Mesendoderm (in vitro differentiated cells): ENCODE measurements around the gene RPAIN.
A peak's percentile ranks its signal among the peaks of the same experiment; 100 is the strongest.

Source experiments
- DNase-seq: peaks from one replicate; pipeline ENCODE4 v3.0.0; 2013
- H2AK5ac ChIP-seq: 2 replicates; pipeline ENCODE4 v1.6.1; 2013; ENCODE audit warnings: low read length, inconsistent platforms
- H2BK120ac ChIP-seq: 2 replicates; pipeline ENCODE4 v1.6.1; 2013; ENCODE audit warnings: low read depth, mild to moderate bottlenecking, low read length, moderate library complexity, mixed read lengths
- H2BK15ac ChIP-seq: replicated peaks from 2 replicates; pipeline ENCODE4 v1.6.1; 2013; ENCODE audit warnings: low read depth, mild to moderate bottlenecking, moderate library complexity
- H2BK5ac ChIP-seq: 2 replicates; pipeline ENCODE4 v1.6.1; 2013; ENCODE audit warnings: low read length, inconsistent platforms
- H3K18ac ChIP-seq: 2 replicates; pipeline ENCODE4 v1.6.1; 2013; ENCODE audit warnings: mild to moderate bottlenecking, low read length, mixed read lengths
- H3K23ac ChIP-seq: one replicate; pipeline ENCODE4 v1.6.1; 2013; ENCODE audit warnings: low read length
- H3K27ac ChIP-seq: 2 replicates; pipeline ENCODE4 v1.5.1; 2013; ENCODE audit warnings: low read depth, mild to moderate bottlenecking, inconsistent platforms, low read length, moderate library complexity
- H3K27me3 ChIP-seq: 2 replicates; pipeline ENCODE4 v1.6.1; 2013; ENCODE audit warnings: low read length, control low read depth, mild to moderate bottlenecking, inconsistent platforms; ENCODE audit not compliant: insufficient read depth, poor library complexity
- H3K36me3 ChIP-seq: 2 replicates; pipeline ENCODE4 v1.6.1; 2013; ENCODE audit warnings: low read length, inconsistent platforms; ENCODE audit not compliant: control insufficient read depth, insufficient read depth
- H3K4ac ChIP-seq: one replicate; pipeline ENCODE4 v1.6.1; 2013; ENCODE audit warnings: low read depth, mild to moderate bottlenecking, low read length, moderate library complexity
- H3K4me1 ChIP-seq: 2 replicates; pipeline ENCODE4 v1.6.1; 2013; ENCODE audit warnings: low read depth, low read length, inconsistent platforms; ENCODE audit not compliant: control insufficient read depth
- H3K4me2 ChIP-seq: 2 replicates; pipeline ENCODE4 v1.6.1; 2013; ENCODE audit warnings: low read length
- H3K4me3 ChIP-seq: 2 replicates; pipeline ENCODE4 v1.5.1; 2013; ENCODE audit warnings: mild to moderate bottlenecking, low read length
- H3K56ac ChIP-seq: one replicate; pipeline ENCODE4 v1.6.1; 2013; ENCODE audit warnings: low read length
- H3K79me1 ChIP-seq: 2 replicates; pipeline ENCODE4 v1.6.1; 2013; ENCODE audit warnings: low read length, inconsistent platforms
- H3K79me2 ChIP-seq: 2 replicates; pipeline ENCODE4 v1.6.1; 2013; ENCODE audit warnings: mild to moderate bottlenecking, low read length; ENCODE audit not compliant: control insufficient read depth, insufficient read depth
- H3K9ac ChIP-seq: 2 replicates; pipeline ENCODE4 v1.6.1; 2013; ENCODE audit warnings: low read length, inconsistent platforms
- H4K5ac ChIP-seq: one replicate; pipeline ENCODE4 v1.6.1; 2013; ENCODE audit warnings: low read length
- H4K8ac ChIP-seq: one replicate; pipeline ENCODE4 v1.6.1; 2013; ENCODE audit warnings: low read depth, mild to moderate bottlenecking, control low read depth, low read length, moderate library complexity
- WGBS: extraction: QIAGEN DNeasy Blood & Tissue Kit; methylation state at CpG from one replicate; pipeline ENCODE4 v1.1.7; 2013; ENCODE audit warnings: low lambda C conversion rate, missing lambda C conversion rate; ENCODE audit not compliant: insufficient coverage; ENCODE audit errors: extremely low coverage; 5-methylcytosine and 5-hydroxymethylcytosine counted together

The RPAIN gene

DNA sequence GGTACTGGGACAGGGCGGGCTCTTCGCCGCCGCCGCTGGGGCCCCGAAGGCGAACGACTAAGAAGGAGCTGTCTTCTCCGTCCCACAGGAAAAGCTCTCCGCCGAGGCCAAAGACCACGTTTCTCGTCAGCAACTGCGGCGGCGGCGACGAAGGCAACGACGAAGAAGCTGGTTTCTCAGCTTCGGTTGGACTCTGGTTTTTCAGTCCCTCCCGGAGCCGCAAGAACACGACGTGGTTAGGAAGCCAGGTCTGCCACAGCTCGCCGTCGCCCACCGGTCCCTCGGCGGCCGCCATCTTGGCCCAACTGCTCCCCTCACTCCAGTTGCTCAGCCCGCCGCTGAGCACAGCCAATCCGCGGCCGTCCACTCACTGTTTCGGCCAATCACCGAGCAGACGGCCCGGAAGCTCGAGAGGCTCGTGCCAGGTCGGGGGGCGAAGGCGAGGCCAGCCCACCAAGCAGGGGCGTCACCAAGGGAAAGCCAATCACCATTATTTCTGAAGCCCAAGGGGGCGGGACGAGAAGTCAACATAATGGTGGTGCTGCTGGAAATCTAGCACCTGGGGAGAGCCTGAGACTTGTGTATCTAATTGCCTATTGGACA is 525 bp upstream of the RPAIN start, which contains the start of gene NUP88:
Gene NUP88 (minus strand): TSS at position 307 of the 603 bp plus-strand sequence. CDS start 12 bp downstream, at position 295.
- H4K5ac ChIP-seq: no peak within 1 kb of the TSS
- peak within 1 kb of the TSS; percentile 45 for H3K27ac ChIP-seq
- H3K4me1 ChIP-seq: no peaks in the 10 kb centered on the region
- peak; percentile 99 for DNase-seq
- peak within 1 kb of the TSS; percentile 96 for H3K4me3 ChIP-seq
- H3K18ac ChIP-seq: no peak within 1 kb of the TSS
- peak within 1 kb of the TSS; percentile 69 for H2BK5ac ChIP-seq
- no peak within 1 kb of the TSS for H2BK15ac ChIP-seq
- peak within 1 kb of the TSS; percentile 99 for H3K56ac ChIP-seq
- no peaks in the 10 kb centered on the region for H3K27me3 ChIP-seq
- H4K8ac ChIP-seq: no peak within 1 kb of the TSS
- H2BK120ac ChIP-seq: no peak within 1 kb of the TSS
- H2AK5ac ChIP-seq: no peak within 1 kb of the TSS
- H3K79me2 ChIP-seq: peaks cover 44% of the 10 kb centered on the region
- peak within 1 kb of the TSS; percentile 95 for H3K9ac ChIP-seq
- peaks cover 2% of the 10 kb centered on the region for H3K36me3 ChIP-seq
- peaks cover 6% of the 10 kb centered on the region for H3K79me1 ChIP-seq
- H3K4me2 ChIP-seq: peak within 1 kb of the TSS; percentile 97
- peak within 1 kb of the TSS; percentile 91 for H3K23ac ChIP-seq
- H3K4ac ChIP-seq: peak within 1 kb of the TSS; percentile 78
- WGBS: no CpG with 5 or more reads among the region's 49 CpGs

DNA sequence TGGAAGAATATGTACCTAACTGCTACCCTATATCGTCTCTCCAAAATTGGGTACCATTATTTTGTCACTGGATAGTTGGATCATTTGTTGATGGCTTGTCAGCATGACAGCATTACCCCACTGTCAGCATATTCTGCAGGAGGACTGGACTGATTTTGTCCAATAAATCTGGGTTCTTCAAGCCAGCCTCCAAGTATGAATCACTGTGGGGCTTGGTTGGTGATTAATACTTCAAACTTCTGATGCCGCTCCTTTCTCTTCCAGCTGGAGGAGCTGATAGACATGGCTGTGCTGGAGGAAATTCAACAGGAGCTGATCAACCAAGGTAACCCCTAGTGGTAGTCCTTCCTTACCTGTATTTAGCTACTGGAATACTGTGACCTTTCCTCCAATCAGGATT is 2.5 kb downstream of the RPAIN start:
- no peak overlapping the region for H2AK5ac ChIP-seq
- no peak overlapping the region for H3K27ac ChIP-seq
- WGBS: no CpG with 5 or more reads among the region's 2 CpGs
- H3K4ac ChIP-seq: no peak overlapping the region
- no peak overlapping the region for H3K4me2 ChIP-seq
- peaks cover 31% of the 10 kb centered on the region for H3K79me2 ChIP-seq
- H3K18ac ChIP-seq: no peak overlapping the region
- no peaks in the 10 kb centered on the region for H3K27me3 ChIP-seq
- H2BK15ac ChIP-seq: no peak overlapping the region
- no peak overlapping the region for H4K8ac ChIP-seq
- no peaks in the 10 kb centered on the region for H3K4me1 ChIP-seq
- H3K23ac ChIP-seq: no peak overlapping the region
- H2BK5ac ChIP-seq: no peak overlapping the region
- no peak overlapping the region for H3K9ac ChIP-seq
- no peak for DNase-seq
- no peaks in the 10 kb centered on the region for H3K36me3 ChIP-seq
- H3K79me1 ChIP-seq: peaks cover 4% of the 10 kb centered on the region
- H4K5ac ChIP-seq: no peak overlapping the region
- no peak overlapping the region for H3K56ac ChIP-seq
- H2BK120ac ChIP-seq: no peak overlapping the region
- H3K4me3 ChIP-seq: no peak overlapping the region

DNA sequence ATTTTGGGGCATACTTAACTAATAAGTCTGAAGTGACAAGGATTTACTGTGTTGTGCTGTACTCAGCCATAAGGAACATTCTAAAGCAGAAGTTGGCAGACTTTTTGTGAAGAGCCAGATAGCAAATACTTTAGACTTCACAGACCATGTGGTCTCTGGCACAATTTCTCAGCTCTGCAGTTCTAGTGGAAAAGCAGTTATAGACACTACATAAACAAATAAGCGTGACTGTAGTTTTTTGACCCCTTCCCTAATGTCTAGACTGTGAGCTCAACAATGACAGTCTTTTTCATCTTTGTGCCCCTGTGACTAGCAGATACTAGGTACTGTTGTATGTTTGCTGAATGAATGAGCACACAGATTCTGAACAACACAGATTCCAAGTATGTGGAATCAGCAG is 4.9 kb downstream of the RPAIN start:
- Histone ChIP-seq H3K79me1 (peaks cover 4% of the 10 kb centered on the region), H2BK5ac (no peak overlapping the region), H3K4me3 (no peak overlapping the region), H3K4me2 (no peak overlapping the region), H3K36me3 (peaks cover 3% of the 10 kb centered on the region), H3K4ac (no peak overlapping the region), H3K79me2 (peaks cover 16% of the 10 kb centered on the region), H3K27ac (no peak overlapping the region), H4K8ac (no peak overlapping the region), H3K56ac (no peak overlapping the region), H3K27me3 (no peaks in the 10 kb centered on the region), H2BK120ac (no peak overlapping the region), H2BK15ac (no peak overlapping the region), H3K18ac (no peak overlapping the region), H3K23ac (no peak overlapping the region), H3K4me1 (no peaks in the 10 kb centered on the region), H4K5ac (no peak overlapping the region), H2AK5ac (no peak overlapping the region), H3K9ac (no peak overlapping the region)
- WGBS: no CpG with 5 or more reads among the region's 1 CpG
- DNase-seq: no peak

DNA sequence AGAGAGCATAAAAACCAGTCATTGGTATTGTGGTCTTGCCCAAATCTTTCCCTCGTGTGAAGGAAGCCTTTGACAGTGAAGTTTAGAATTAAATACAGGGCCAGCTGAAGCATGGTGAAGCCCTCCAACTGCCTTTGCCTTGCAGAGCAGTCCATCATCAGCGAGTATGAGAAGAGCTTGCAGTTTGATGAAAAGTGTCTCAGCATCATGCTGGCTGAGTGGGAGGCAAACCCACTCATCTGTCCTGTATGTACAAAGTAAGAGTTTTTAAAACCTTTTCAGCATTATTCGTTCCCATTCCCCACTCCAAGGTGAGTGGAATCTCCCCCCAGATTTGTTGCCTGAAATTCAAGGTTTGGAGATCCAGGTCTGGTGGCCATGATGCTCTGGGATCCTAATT is 5.8 kb downstream of the RPAIN start:
- WGBS: no CpG with 5 or more reads among the region's 3 CpGs
- DNase-seq: no peak
- Histone ChIP-seq H4K5ac (no peak overlapping the region), H3K36me3 (peaks cover 3% of the 10 kb centered on the region), H3K9ac (no peak overlapping the region), H3K27me3 (no peaks in the 10 kb centered on the region), H3K4ac (no peak overlapping the region), H3K4me3 (no peak overlapping the region), H2AK5ac (no peak overlapping the region), H3K79me1 (peaks cover 2% of the 10 kb centered on the region), H3K27ac (no peak overlapping the region), H3K23ac (no peak overlapping the region), H3K4me2 (no peak overlapping the region), H3K18ac (no peak overlapping the region), H2BK5ac (no peak overlapping the region), H2BK120ac (no peak overlapping the region), H2BK15ac (no peak overlapping the region), H3K4me1 (no peaks in the 10 kb centered on the region), H4K8ac (no peak overlapping the region), H3K56ac (no peak overlapping the region), H3K79me2 (peaks cover 8% of the 10 kb centered on the region)

GRCh38 chr17:5429191-5429887 is 9.4 kb downstream of the RPAIN start:
- Histone ChIP-seq H3K9ac (no peak overlapping the region), H2AK5ac (no peak overlapping the region), H3K23ac (no peak overlapping the region), H4K5ac (no peak overlapping the region), H3K4ac (no peak overlapping the region), H3K36me3 (peaks cover 16% of the 10 kb centered on the region), H3K56ac (no peak overlapping the region), H2BK120ac (no peak overlapping the region), H3K27me3 (no peaks in the 10 kb centered on the region), H2BK15ac (no peak overlapping the region), H3K4me3 (no peak overlapping the region), H3K18ac (no peak overlapping the region), H3K79me2 (no peaks in the 10 kb centered on the region), H3K27ac (no peak overlapping the region), H3K4me1 (no peaks in the 10 kb centered on the region), H4K8ac (no peak overlapping the region), H3K4me2 (no peak overlapping the region), H3K79me1 (no peaks in the 10 kb centered on the region), H2BK5ac (no peak overlapping the region)
- no CpG with 5 or more reads among the region's 3 CpGs for WGBS
- no peak for DNase-seq
